ENCODE results near the gene TMEM25.
"Not testable (repeated sequence)": the region's sequence is repeated elsewhere in the genome, so short reads cannot be mapped to it uniquely, and the experiment has no call there.

Gene TMEM25

GRCh38 chr11:118574636-118575035, 43.6 kb downstream of the TMEM25 start:
- no peak for FAIRE-seq
- DNase-seq (ENCODE audit: insufficient read length, low spot score) = no peak

GRCh38 chr11:118577995-118578394, 47.0 kb downstream of the TMEM25 start:
- not testable (repeated sequence) for FAIRE-seq; DNase-seq (ENCODE audit: insufficient read length, low spot score)

- DNase-seq (ENCODE audit: insufficient read length, low spot score) (no peak), FAIRE-seq (no peak)
These were observed 50.1 kb downstream of the TMEM25 start for GRCh38 chr11:118581057-118581456.
